HepG2 (cell line): ENCODE results near the gene DEDD2. TPM values are rescaled to one million over a fixed set of nuclear protein-coding genes. Genes with fewer than 3 reads are reported as not detected.
A peak's percentile ranks its signal among the peaks of the same experiment; 100 is the strongest.

Experiments
- ATAC-seq: fragments of 200-7000 bp; cut with Tn5 transposase; 3 replicates; pipeline ENCODE4 v1.9.1; 2020; ENCODE audit warnings: mild to moderate bottlenecking, moderate library complexity
- BruUV-seq: library from RNA; stranded (reverse); fragments of 400-500 nt; replicated peaks from 2 replicates; lab custom pipeline; 2021; lab: Mats Ljungman, UMichigan
- CTCF ChIA-PET: fragments of 300-600 bp; formaldehyde crosslinking; extraction: SDS; loops from one replicate; lab custom pipeline; 2021; ENCODE audit warnings: low total read pairs, inconsistent platforms, low intra/inter-chr PET ratio; lab: Yijun Ruan, JAX
- POLR2A ChIA-PET: fragments of 350-600 bp; sonication (Branson Sonifier 250); formaldehyde crosslinking; loops from one replicate; lab custom pipeline; 2020; ENCODE audit warnings: antibody characterized with exemption, inconsistent platforms; lab: Yijun Ruan, JAX
- DNase-seq: peaks from one replicate; pipeline ENCODE4 v3.0.0-alpha.2; 2015; ENCODE audit warnings: low spot score
- FAIRE-seq: peaks from 3 replicates; lab custom pipeline; 2011; peaks lifted over from hg19 to GRCh38; lab: Jason Lieb, UNC
- H2AFZ ChIP-seq: one replicate; pipeline ENCODE4 v1.6.1; 2011; ENCODE audit warnings: low read length, inconsistent platforms
- H3K27ac ChIP-seq: fragments of 300-600 bp; 3 replicates; pipeline ENCODE4 v1.8.0; 2011; ENCODE audit warnings: mixed run types, mild to moderate bottlenecking, mixed read lengths, low read length, inconsistent platforms; ENCODE audit not compliant: insufficient read depth; ENCODE audit errors: extremely low read length
- H3K27me3 ChIP-seq, 2 experiments: fragments of 200-600 bp in 1 of 2; 2 replicates in 1 of 2; 3 replicates in 1 of 2; pipeline versions ENCODE4 v1.6.0 to v1.8.0; 2011; ENCODE audit warnings: low read length in 2 of 2, mild to moderate bottlenecking in 2 of 2, moderate library complexity in 2 of 2, inconsistent platforms in 1 of 2; ENCODE audit not compliant: insufficient read depth in 2 of 2, control insufficient read depth in 1 of 2
- H3K36me3 ChIP-seq, 2 experiments: fragments of 200-600 bp in 1 of 2; replicated peaks in 1 of 2; 2 replicates in 1 of 2; 3 replicates in 1 of 2; pipeline versions ENCODE4 v1.5.1 to v1.8.0; 2011; ENCODE audit warnings: low read length in 2 of 2, inconsistent platforms in 1 of 2; ENCODE audit not compliant: insufficient read depth in 2 of 2, control insufficient read depth in 1 of 2
- H3K4me1 ChIP-seq: 2 replicates; pipeline ENCODE4 v1.5.1; 2012; ENCODE audit warnings: low read length, inconsistent platforms; ENCODE audit not compliant: insufficient read depth
- H3K4me2 ChIP-seq: 2 replicates; pipeline ENCODE4 v1.6.0; 2011; ENCODE audit warnings: low read depth, low read length, inconsistent platforms
- H3K4me3 ChIP-seq, 3 experiments: fragments of 200-600 bp in 1 of 3; sonication (generic), shearing (Covaris generic) in 1 of 3; replicated peaks in 1 of 3; 2 replicates each; pipeline ENCODE4 v1.5.1; 2011 to 2016; ENCODE audit warnings: low read length in 3 of 3, inconsistent platforms in 2 of 3, low read depth in 2 of 3, mild to moderate bottlenecking in 2 of 3, control low read depth in 1 of 3, mixed read lengths in 1 of 3; ENCODE audit not compliant: insufficient read depth in 1 of 3
- H3K79me2 ChIP-seq: one replicate; pipeline ENCODE4 v1.6.1; 2011; ENCODE audit warnings: low read length, inconsistent platforms; ENCODE audit not compliant: insufficient read depth
- H3K9ac ChIP-seq: 2 replicates; pipeline ENCODE4 v1.6.0; 2011; ENCODE audit warnings: mild to moderate bottlenecking, low read depth, low read length, inconsistent platforms; ENCODE audit not compliant: insufficient read depth
- H3K9me3 ChIP-seq: 2 replicates; pipeline ENCODE4 v1.5.1; 2012; ENCODE audit warnings: mild to moderate bottlenecking, low read length
- H4K20me1 ChIP-seq: 2 replicates; pipeline ENCODE4 v1.6.0; 2011; ENCODE audit warnings: inconsistent platforms, mild to moderate bottlenecking, low read length, moderate library complexity; ENCODE audit not compliant: insufficient read depth
- HOXA5 ChIP-seq: sonication (generic); formaldehyde crosslinking; IDR thresholded peaks from 2 replicates; pipeline ENCODE4 v1.4.0; 2020; ENCODE audit warnings: missing genetic modification reagents
- PHF5A ChIP-seq: IDR thresholded peaks from one replicate; pipeline ENCODE4 v1.6.1; 2018; ENCODE audit warnings: low read depth, missing genetic modification reagents; ENCODE audit not compliant: unreplicated experiment
- SATB2 ChIP-seq: sonication (generic); formaldehyde crosslinking; IDR thresholded peaks from 2 replicates; pipeline ENCODE4 v1.5.0; 2020; ENCODE audit warnings: missing genetic modification reagents
- ZNF225 ChIP-seq: sonication (generic); formaldehyde crosslinking; IDR thresholded peaks from 2 replicates; pipeline ENCODE4 v1.4.0; 2020; ENCODE audit warnings: mild to moderate bottlenecking, missing genetic modification reagents
- WGBS: methylation state at CpG from one replicate; pipeline ENCODE4 v1.1.6; 2017; ENCODE audit warnings: low lambda C conversion rate; 5-methylcytosine and 5-hydroxymethylcytosine counted together
- in situ Hi-C: cut with HindIII; loops from 2 replicates; pipeline ENCODE4 v1.10.0; 2017; ENCODE audit warnings: low pct_unique_long_range_greater_than_20kb; ENCODE audit not compliant: extremely low pct_ligation_motif_present
- intact Hi-C: fragments of 100-400 bp; cut with micrococcal nuclease; formaldehyde crosslinking; loops from one replicate; pipeline ENCODE4 v1.10.0; 2022; ENCODE audit not compliant: unreplicated experiment
- polyA plus RNA-seq, 8 experiments: library from polyadenylated mRNA; depleted of rRNA in 3 of 8; stranded (reverse) in 7 of 8; unstranded in 1 of 8; fragments of >200 nt; fragmentation: Illumina TruSeq in 4 of 8; extraction: Trizol in 4 of 8; gene quantifications; 2 replicates each; pipeline versions ENCODE4 v1.2.1 to v1.2.3, GENCODE V29; 2011 to 2016; ENCODE audit warnings: low read depth in 4 of 8, missing spikeins in 1 of 8, mixed read lengths in 1 of 8; ENCODE audit not compliant: insufficient read depth in 1 of 8
- total RNA-seq, 5 experiments: library from RNA; depleted of rRNA; stranded (reverse); fragments of >200 nt; fragmentation: Illumina TruSeq; extraction: Trizol; gene quantifications; 2 replicates each; pipeline ENCODE4 v1.2.3, GENCODE V29; 2016; ENCODE audit warnings: low read depth in 1 of 5
- TF ChIP-seq, protein P1 (sequence below): fragments of 450-650 bp; IDR thresholded peaks from 2 replicates; pipeline ENCODE4 v1.6.1; 2016

Gene DEDD2
- total and polyA plus RNA-seq, 2 of the 13 experiments (the other 11 are each of a cell fraction or from before 2014, with no cell fraction given), result 19.2 to 24.7 TPM

- 0% methylated on average over 4 of the region's 11 CpGs for WGBS
- H3K9me3 ChIP-seq, result no peaks in the 10 kb centered on the region
- intact Hi-C loops (no loop called here), in situ Hi-C loops (no loop called here)
- no peak overlapping the region for H3K9ac ChIP-seq
- FAIRE-seq, result no peak
- no peaks in the 10 kb centered on the region for H3K4me1 ChIP-seq
- H3K36me3 ChIP-seq, result no peaks in the 10 kb centered on the region
- no peaks in the 10 kb centered on the region for H3K79me2 ChIP-seq
- CTCF ChIA-PET, result no interaction called here
- no peak overlapping the region for H3K4me2 ChIP-seq
- no peak overlapping the region for H2AFZ ChIP-seq
- no peak for DNase-seq
- no peak for TF ChIP-seq ZNF225 (CRISPR knock-in tag)
- TF ChIP-seq, protein P1, sequence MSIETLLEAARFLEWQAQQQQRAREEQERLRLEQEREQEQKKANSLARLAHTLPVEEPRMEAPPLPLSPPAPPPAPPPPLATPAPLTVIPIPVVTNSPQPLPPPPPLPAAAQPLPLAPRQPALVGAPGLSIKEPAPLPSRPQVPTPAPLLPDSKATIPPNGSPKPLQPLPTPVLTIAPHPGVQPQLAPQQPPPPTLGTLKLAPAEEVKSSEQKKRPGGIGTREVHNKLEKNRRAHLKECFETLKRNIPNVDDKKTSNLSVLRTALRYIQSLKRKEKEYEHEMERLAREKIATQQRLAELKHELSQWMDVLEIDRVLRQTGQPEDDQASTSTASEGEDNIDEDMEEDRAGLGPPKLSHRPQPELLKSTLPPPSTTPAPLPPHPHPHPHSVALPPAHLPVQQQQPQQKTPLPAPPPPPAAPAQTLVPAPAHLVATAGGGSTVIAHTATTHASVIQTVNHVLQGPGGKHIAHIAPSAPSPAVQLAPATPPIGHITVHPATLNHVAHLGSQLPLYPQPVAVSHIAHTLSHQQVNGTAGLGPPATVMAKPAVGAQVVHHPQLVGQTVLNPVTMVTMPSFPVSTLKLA, result peak; percentile 84
- TF ChIP-seq, all 625 proteins: peak for 1
- POLR2A ChIA-PET, result no interaction called here
- BruUV-seq, result no TSS peak
- ATAC-seq, result no peak
- H3K27me3 ChIP-seq, result peaks cover 4 to 72% of the 10 kb centered on the region in 2 experiments; a peak in 4 of 5 replicates
- no peaks in the 10 kb centered on the region for H4K20me1 ChIP-seq
- H3K4me3 ChIP-seq, result no peak overlapping the region
- no peak overlapping the region for H3K27ac ChIP-seq
Measured at GRCh38 chr19:42174188-42174587, 43.3 kb downstream of the DEDD2 start.

GRCh38 chr19:42173695-42174094, 43.8 kb downstream of the DEDD2 start:
- POLR2A ChIA-PET, result no interaction called here
- Histone ChIP-seq H3K27ac (no peak overlapping the region), H3K4me3 (no peak overlapping the region), H2AFZ (no peak overlapping the region), H3K79me2 (no peaks in the 10 kb centered on the region), H4K20me1 (no peaks in the 10 kb centered on the region), H3K9me3 (no peaks in the 10 kb centered on the region), H3K9ac (no peak overlapping the region), H3K27me3 (peaks cover 2 to 70% of the 10 kb centered on the region in 2 experiments; a peak in 4 of 5 replicates), H3K4me1 (no peaks in the 10 kb centered on the region), H3K4me2 (no peak overlapping the region), H3K36me3 (no peaks in the 10 kb centered on the region)
- no peak for DNase-seq
- intact Hi-C loops (no loop called here), in situ Hi-C loops (no loop called here)
- BruUV-seq, result no TSS peak
- no peak for ATAC-seq
- WGBS, result 61% methylated on average over 3 of the region's 5 CpGs
- no peak for FAIRE-seq
- TF ChIP-seq HOXA5 (CRISPR knock-in tag), result no peak
- TF ChIP-seq PHF5A, result no peak
- TF ChIP-seq SATB2 (CRISPR knock-in tag), result no peak
- CTCF ChIA-PET, result no interaction called here
